Endodermal cell (in vitro differentiated cells): Measurements from ENCODE around the gene METTL13. TPM values are rescaled to one million over a fixed set of nuclear protein-coding genes. Genes with fewer than 3 reads are reported as not detected.

ENCODE experiments used
- DNase-seq: peaks from one replicate; pipeline ENCODE4 v3.0.0-alpha.2; 2017
- H3K27ac ChIP-seq: 2 replicates; pipeline ENCODE4 v1.5.1; 2013; ENCODE audit warnings: mild to moderate bottlenecking, low read depth, low read length, moderate library complexity
- H3K27me3 ChIP-seq: 2 replicates; pipeline ENCODE4 v1.6.1; 2013; ENCODE audit warnings: mild to moderate bottlenecking, low read length, moderate library complexity; ENCODE audit not compliant: insufficient read depth, control insufficient read depth, poor library complexity, severe bottlenecking
- H3K36me3 ChIP-seq: 2 replicates; pipeline ENCODE4 v1.7.0; 2013; ENCODE audit warnings: mild to moderate bottlenecking, low read length, moderate library complexity; ENCODE audit not compliant: control insufficient read depth, insufficient read depth
- H3K4me1 ChIP-seq: one replicate; pipeline ENCODE4 v1.7.0; 2013; ENCODE audit warnings: low read length; ENCODE audit not compliant: control insufficient read depth, insufficient read depth
- H3K4me3 ChIP-seq: 2 replicates; pipeline ENCODE4 v1.5.1; 2013; ENCODE audit warnings: mild to moderate bottlenecking, low read length, moderate library complexity
- H3K9ac ChIP-seq: 2 replicates; pipeline ENCODE4 v1.6.1; 2013; ENCODE audit warnings: mild to moderate bottlenecking, low read length, moderate library complexity; ENCODE audit not compliant: poor library complexity, severe bottlenecking; ENCODE audit errors: extremely low read depth
- H3K9me3 ChIP-seq: 2 replicates; pipeline ENCODE4 v1.6.1; 2013; ENCODE audit warnings: mild to moderate bottlenecking, low read length, moderate library complexity; ENCODE audit not compliant: control insufficient read depth
- H3K27ac Mint-ChIP-seq: 2 replicates; pipeline ENCODE4 v1.8.0; 2020; ENCODE audit warnings: mixed read lengths
- H3K27me3 Mint-ChIP-seq: 2 replicates; pipeline ENCODE4 v1.8.0; 2021; ENCODE audit warnings: mild to moderate bottlenecking, mixed read lengths; ENCODE audit not compliant: insufficient read depth
- H3K36me3 Mint-ChIP-seq: 2 replicates; pipeline ENCODE4 v1.8.0; 2020; ENCODE audit warnings: low read depth, mixed read lengths
- H3K4me1 Mint-ChIP-seq: 2 replicates; pipeline ENCODE4 v1.8.0; 2020; ENCODE audit warnings: mixed read lengths
- H3K4me3 Mint-ChIP-seq: 2 replicates; pipeline ENCODE4 v1.8.0; 2020; ENCODE audit warnings: mild to moderate bottlenecking, moderate library complexity, mixed read lengths
- H3K9me3 Mint-ChIP-seq: 2 replicates; pipeline ENCODE4 v1.8.0; 2020; ENCODE audit warnings: mild to moderate bottlenecking, mixed read lengths
- WGBS, 2 experiments: methylation state at CpG; one replicate each; pipeline versions ENCODE4 v1.1.5 to v1.1.7; 2013; ENCODE audit warnings: missing lambda C conversion rate in 2 of 2, mixed read lengths in 1 of 2; ENCODE audit not compliant: insufficient coverage in 1 of 2, insufficient read length in 1 of 2; 5-methylcytosine and 5-hydroxymethylcytosine counted together
- total RNA-seq, 2 donors: library from RNA; stranded (reverse); fragmentation: NEBNext Ultra II Directional in 1 of 2; extraction: Animal tissue kit (Norgen Biotek cat#: 25700) in 1 of 2; gene quantifications; 2 replicates in 1 of 2; 3 replicates in 1 of 2; pipeline ENCODE4 v1.2.1, GENCODE V29; 2021
- TF ChIP-seq, protein P1 (sequence below): fragments of 200-600 bp; sonication (generic); conservative IDR thresholded peaks from 2 replicates; pipeline ENCODE4 v1.5.0; 2021; ENCODE audit warnings: antibody characterized with exemption, mild to moderate bottlenecking

Gene METTL13
- total RNA-seq, 2 donors from 2014 or later: 32.1 to 38.5 TPM

DNA sequence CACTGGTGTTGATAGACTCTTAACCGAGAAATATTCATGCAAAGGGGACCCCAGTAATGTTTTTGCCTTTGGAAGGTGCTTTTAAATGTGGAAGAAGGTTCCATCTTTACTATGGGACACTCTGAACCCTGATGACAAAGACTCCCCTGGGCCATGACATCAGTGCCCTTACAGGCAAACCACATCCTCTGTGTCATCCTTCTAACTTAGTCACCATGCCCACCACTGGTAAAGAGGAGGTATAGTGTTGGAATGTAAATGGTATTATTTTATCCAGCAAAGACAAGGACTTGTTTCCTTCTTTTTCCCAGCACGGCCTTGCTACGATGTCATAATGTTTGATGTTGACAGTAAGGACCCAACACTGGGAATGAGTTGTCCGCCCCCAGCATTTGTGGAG, 12.6 kb downstream of the METTL13 start:
- DNase-seq: no peak
- Mint-ChIP-seq H3K4me3 (no peak overlapping the region), H3K27me3 (no peaks in the 10 kb centered on the region), H3K36me3 (peaks cover 75% of the 10 kb centered on the region), H3K27ac (no peak overlapping the region), H3K4me1 (peaks cover 4% of the 10 kb centered on the region), H3K9me3 (no peaks in the 10 kb centered on the region)
- Histone ChIP-seq H3K9me3 (no peaks in the 10 kb centered on the region), H3K9ac (no peak overlapping the region), H3K27me3 (no peaks in the 10 kb centered on the region), H3K36me3 (peaks cover 79% of the 10 kb centered on the region), H3K27ac (no peak overlapping the region), H3K4me1 (no peaks in the 10 kb centered on the region), H3K4me3 (no peak overlapping the region)
- 74 to 90% methylated on average over 2 to 4 of the region's 4 CpGs for WGBS, 2 experiments
- TF ChIP-seq, protein P1, sequence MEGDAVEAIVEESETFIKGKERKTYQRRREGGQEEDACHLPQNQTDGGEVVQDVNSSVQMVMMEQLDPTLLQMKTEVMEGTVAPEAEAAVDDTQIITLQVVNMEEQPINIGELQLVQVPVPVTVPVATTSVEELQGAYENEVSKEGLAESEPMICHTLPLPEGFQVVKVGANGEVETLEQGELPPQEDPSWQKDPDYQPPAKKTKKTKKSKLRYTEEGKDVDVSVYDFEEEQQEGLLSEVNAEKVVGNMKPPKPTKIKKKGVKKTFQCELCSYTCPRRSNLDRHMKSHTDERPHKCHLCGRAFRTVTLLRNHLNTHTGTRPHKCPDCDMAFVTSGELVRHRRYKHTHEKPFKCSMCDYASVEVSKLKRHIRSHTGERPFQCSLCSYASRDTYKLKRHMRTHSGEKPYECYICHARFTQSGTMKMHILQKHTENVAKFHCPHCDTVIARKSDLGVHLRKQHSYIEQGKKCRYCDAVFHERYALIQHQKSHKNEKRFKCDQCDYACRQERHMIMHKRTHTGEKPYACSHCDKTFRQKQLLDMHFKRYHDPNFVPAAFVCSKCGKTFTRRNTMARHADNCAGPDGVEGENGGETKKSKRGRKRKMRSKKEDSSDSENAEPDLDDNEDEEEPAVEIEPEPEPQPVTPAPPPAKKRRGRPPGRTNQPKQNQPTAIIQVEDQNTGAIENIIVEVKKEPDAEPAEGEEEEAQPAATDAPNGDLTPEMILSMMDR: no peak

DNA sequence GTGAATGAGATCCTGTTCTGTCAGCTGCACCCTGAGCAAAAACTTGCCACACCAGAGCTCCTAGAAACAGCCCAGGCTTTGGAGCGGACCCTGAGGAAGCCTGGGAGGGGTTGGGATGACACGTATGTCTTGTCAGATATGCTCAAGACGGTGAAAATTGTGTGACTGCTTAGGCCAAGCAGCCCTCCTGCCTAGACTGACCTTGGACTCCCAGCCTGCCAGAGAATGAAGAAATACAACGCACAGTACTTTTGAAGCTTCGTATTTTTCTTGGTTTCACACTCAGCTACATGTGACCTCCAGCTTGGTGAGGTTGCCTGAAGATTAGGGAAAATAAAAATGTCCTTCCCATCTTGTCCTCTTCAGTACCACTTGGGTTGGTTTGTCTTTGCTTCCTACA, 15.1 kb downstream of the METTL13 start:
- Mint-ChIP-seq H3K4me1 (peaks cover 8% of the 10 kb centered on the region), H3K4me3 (no peak overlapping the region), H3K27ac (no peak overlapping the region), H3K27me3 (no peaks in the 10 kb centered on the region), H3K9me3 (no peaks in the 10 kb centered on the region), H3K36me3 (peaks cover 58% of the 10 kb centered on the region)
- DNase-seq: no peak
- no peaks in the 10 kb centered on the region for H3K9me3 ChIP-seq
- H3K9ac ChIP-seq: no peak overlapping the region
- H3K27ac ChIP-seq: no peak overlapping the region
- H3K36me3 ChIP-seq: peaks cover 58% of the 10 kb centered on the region
- H3K27me3 ChIP-seq: no peaks in the 10 kb centered on the region
- WGBS, 2 experiments: 93 to 96% methylated on average over 5 of the region's 5 CpGs
- peaks cover under 1% of the 10 kb centered on the region for H3K4me1 ChIP-seq
- TF ChIP-seq, protein P1: no peak
- H3K4me3 ChIP-seq: no peak overlapping the region

DNA sequence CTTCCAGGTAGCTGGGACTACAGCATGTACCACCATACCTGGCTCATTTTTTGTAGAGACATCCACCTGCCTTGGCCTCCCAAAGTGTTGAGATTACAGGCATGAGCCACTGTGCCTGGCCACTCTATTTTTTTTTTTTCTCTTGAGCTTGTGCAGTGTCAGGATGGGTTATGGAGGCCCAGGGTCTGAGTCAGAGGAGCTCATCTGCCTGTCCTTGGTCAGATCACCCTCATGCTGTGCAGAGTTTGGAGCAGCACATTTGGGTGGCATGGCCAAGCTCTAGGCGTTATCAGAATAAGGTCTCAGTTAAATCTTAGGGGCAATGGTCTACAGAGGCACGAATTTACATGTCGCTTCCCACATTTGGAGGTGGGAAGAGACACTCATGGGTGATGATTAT, 16.9 kb downstream of the METTL13 start:
- peaks cover 42% of the 10 kb centered on the region for H3K36me3 Mint-ChIP-seq
- no peak overlapping the region for H3K27ac Mint-ChIP-seq
- no peaks in the 10 kb centered on the region for H3K9me3 Mint-ChIP-seq
- H3K27ac ChIP-seq: no peak overlapping the region
- TF ChIP-seq, protein P1: no peak
- no peaks in the 10 kb centered on the region for H3K9me3 ChIP-seq
- no peak overlapping the region for H3K9ac ChIP-seq
- H3K4me3 ChIP-seq: no peak overlapping the region
- peaks cover 3% of the 10 kb centered on the region for H3K4me1 ChIP-seq
- H3K36me3 ChIP-seq: peaks cover 42% of the 10 kb centered on the region
- H3K27me3 ChIP-seq: no peaks in the 10 kb centered on the region
- DNase-seq: no peak
- H3K4me3 Mint-ChIP-seq: no peak overlapping the region
- H3K4me1 Mint-ChIP-seq: peaks cover 14% of the 10 kb centered on the region
- WGBS, 2 experiments: 92 to 96% methylated on average over 3 of the region's 3 CpGs
- no peaks in the 10 kb centered on the region for H3K27me3 Mint-ChIP-seq
